HEK293 (cell line): Measurements from ENCODE around the gene YIPF2.
A peak's percentile ranks its signal among the peaks of the same experiment; 100 is the strongest.

Source experiments
- CTCF ChIA-PET: fragments of 350-600 bp; formaldehyde crosslinking; extraction: SDS; loops from one replicate; lab custom pipeline; 2021; ENCODE audit warnings: antibody characterized with exemption; lab: Yijun Ruan, JAX
- POLR2A ChIA-PET: fragments of 300-600 bp; formaldehyde crosslinking; extraction: SDS; loops from one replicate; lab custom pipeline; 2020; ENCODE audit warnings: antibody characterized with exemption, inconsistent platforms; lab: Yijun Ruan, JAX
- H3K27ac ChIP-seq: fragments of 200-500 bp; sonication (Bioruptor generic); 2 replicates; pipeline ENCODE4 v1.5.1; 2014; ENCODE audit warnings: low read depth, low read length, control low read depth, inconsistent platforms; ENCODE audit errors: extremely low read depth
- H3K36me3 ChIP-seq, 2 experiments: fragments of 200-500 bp in 1 of 2; sonication (Bioruptor generic) in 1 of 2; 1 replicate in 1 of 2; 2 replicates in 1 of 2; pipeline ENCODE4 v1.5.1; 2014 to 2017; ENCODE audit warnings: inconsistent platforms in 2 of 2, low read length in 2 of 2; ENCODE audit not compliant: control insufficient read depth in 2 of 2, insufficient read depth in 1 of 2
- H3K4me1 ChIP-seq: fragments of 200-500 bp; sonication (Bioruptor generic); 2 replicates; pipeline ENCODE4 v1.5.1; 2014; ENCODE audit warnings: mild to moderate bottlenecking, low read length, inconsistent platforms; ENCODE audit not compliant: control insufficient read depth, insufficient read depth
- H3K4me3 ChIP-seq: 2 replicates; pipeline ENCODE4 v1.5.1; 2011; ENCODE audit warnings: low read depth, mild to moderate bottlenecking, control low read depth, low read length, moderate library complexity
- H3K9me3 ChIP-seq: fragments of 200-500 bp; sonication (Bioruptor generic); 2 replicates; pipeline ENCODE4 v1.5.1; 2014; ENCODE audit warnings: low read depth, low read length, inconsistent platforms; ENCODE audit not compliant: control insufficient read depth, insufficient read depth
- HOXA7 ChIP-seq: sonication (generic); formaldehyde crosslinking; IDR thresholded peaks from 2 replicates; pipeline ENCODE4 v1.8.1; 2022; ENCODE audit warnings: missing genetic modification reagents, borderline replicate concordance
- IKZF3 ChIP-seq: fragments of 450-650 bp; IDR thresholded peaks from 2 replicates; pipeline ENCODE4 v1.5.0; 2018; ENCODE audit warnings: missing biosample characterization, mild to moderate bottlenecking, missing genetic modification characterization, moderate library complexity
- KLF8 ChIP-seq: fragments of 450-650 bp; formaldehyde crosslinking; IDR thresholded peaks from 2 replicates; pipeline ENCODE4 v1.5.1; 2016; ENCODE audit warnings: missing biosample characterization, missing genetic modification characterization
- PRDM1 ChIP-seq: fragments of 450-650 bp; formaldehyde crosslinking; IDR thresholded peaks from 2 replicates; pipeline ENCODE4; 2016; ENCODE audit warnings: missing biosample characterization, missing genetic modification characterization
- SCRT1 ChIP-seq: fragments of 450-650 bp; formaldehyde crosslinking; IDR thresholded peaks from 2 replicates; pipeline ENCODE4 v1.5.1; 2016; ENCODE audit warnings: missing biosample characterization, missing genetic modification characterization, borderline replicate concordance
- SCRT2 ChIP-seq: fragments of 450-650 bp; formaldehyde crosslinking; IDR thresholded peaks from 2 replicates; pipeline ENCODE4 v1.5.1; 2016; ENCODE audit warnings: missing biosample characterization, missing genetic modification characterization
- SP2 ChIP-seq: fragments of 450-650 bp; formaldehyde crosslinking; IDR thresholded peaks from 2 replicates; pipeline ENCODE4 v1.5.1; 2016; ENCODE audit warnings: missing biosample characterization, missing genetic modification characterization
- SP7 ChIP-seq: fragments of 450-650 bp; formaldehyde crosslinking; IDR thresholded peaks from 2 replicates; pipeline ENCODE4 v1.5.1; 2016; ENCODE audit warnings: missing biosample characterization, missing genetic modification characterization
- ZEB2 ChIP-seq: fragments of 450-650 bp; formaldehyde crosslinking; IDR thresholded peaks from 2 replicates; pipeline ENCODE4 v1.5.1; 2016; ENCODE audit warnings: missing biosample characterization, missing genetic modification characterization
- ZFHX2 ChIP-seq: fragments of 450-650 bp; formaldehyde crosslinking; conservative IDR thresholded peaks from 2 replicates; pipeline ENCODE4 v1.5.1; 2016; ENCODE audit warnings: missing biosample characterization, missing genetic modification characterization
- ZIC2 ChIP-seq: fragments of 450-650 bp; formaldehyde crosslinking; IDR thresholded peaks from 2 replicates; pipeline ENCODE4 v1.5.1; 2016; ENCODE audit warnings: missing biosample characterization, missing genetic modification characterization
- ZNF18 ChIP-seq: fragments of 450-650 bp; formaldehyde crosslinking; IDR thresholded peaks from 2 replicates; pipeline ENCODE4 v1.5.1; 2016; ENCODE audit warnings: missing biosample characterization, missing genetic modification characterization
- ZNF184 ChIP-seq: fragments of 450-650 bp; IDR thresholded peaks from 2 replicates; pipeline ENCODE4 v1.5.1; 2018; ENCODE audit warnings: missing biosample characterization, mild to moderate bottlenecking, missing genetic modification characterization
- ZNF239 ChIP-seq: fragments of 450-650 bp; formaldehyde crosslinking; IDR thresholded peaks from 2 replicates; pipeline ENCODE4 v1.5.1; 2016; ENCODE audit warnings: missing biosample characterization, missing genetic modification characterization
- ZNF302 ChIP-seq: fragments of 450-650 bp; formaldehyde crosslinking; IDR thresholded peaks from 2 replicates; pipeline ENCODE4 v1.5.1; 2016; ENCODE audit warnings: missing biosample characterization, missing genetic modification characterization, low read depth
- ZNF394 ChIP-seq: fragments of 450-650 bp; formaldehyde crosslinking; IDR thresholded peaks from 2 replicates; pipeline ENCODE4 v1.5.1; 2016; ENCODE audit warnings: missing biosample characterization, missing genetic modification characterization, mild to moderate bottlenecking, moderate library complexity, borderline replicate concordance
- ZNF513 ChIP-seq: fragments of 450-650 bp; IDR thresholded peaks from 2 replicates; pipeline ENCODE4 v1.5.1; 2018; ENCODE audit warnings: missing biosample characterization, missing genetic modification characterization
- ZNF558 ChIP-seq: fragments of 450-650 bp; formaldehyde crosslinking; IDR thresholded peaks from 2 replicates; pipeline ENCODE4 v1.5.1; 2016; ENCODE audit warnings: missing biosample characterization, missing genetic modification characterization
- ZNF560 ChIP-seq: fragments of 450-650 bp; formaldehyde crosslinking; IDR thresholded peaks from 2 replicates; pipeline ENCODE4 v1.5.1; 2017; ENCODE audit warnings: missing biosample characterization, missing genetic modification characterization, borderline replicate concordance
- ZNF571 ChIP-seq: fragments of 450-650 bp; formaldehyde crosslinking; IDR thresholded peaks from 2 replicates; pipeline ENCODE4 v1.5.0; 2017; ENCODE audit warnings: missing biosample characterization, missing genetic modification characterization
- ZNF600 ChIP-seq: fragments of 450-650 bp; formaldehyde crosslinking; IDR thresholded peaks from 2 replicates; pipeline ENCODE4 v1.5.1; 2016; ENCODE audit warnings: missing biosample characterization, missing genetic modification characterization
- ZNF645 ChIP-seq: fragments of 450-650 bp; formaldehyde crosslinking; IDR thresholded peaks from 2 replicates; pipeline ENCODE4; 2016; ENCODE audit warnings: missing biosample characterization, missing genetic modification characterization
- ZNF654 ChIP-seq: fragments of 450-650 bp; formaldehyde crosslinking; IDR thresholded peaks from 2 replicates; pipeline ENCODE4 v1.5.1; 2016; ENCODE audit warnings: low read depth, missing biosample characterization, missing genetic modification characterization
- ZNF664 ChIP-seq: fragments of 450-650 bp; formaldehyde crosslinking; IDR thresholded peaks from 2 replicates; pipeline ENCODE4 v1.5.1; 2016; ENCODE audit warnings: missing biosample characterization, missing genetic modification characterization
- ZNF747 ChIP-seq: fragments of 450-650 bp; formaldehyde crosslinking; IDR thresholded peaks from 2 replicates; pipeline ENCODE4 v1.5.1; 2016; ENCODE audit warnings: missing biosample characterization, missing genetic modification characterization
- ZNF785 ChIP-seq: fragments of 450-650 bp; formaldehyde crosslinking; IDR thresholded peaks from 2 replicates; pipeline ENCODE4 v1.5.1; 2016; ENCODE audit warnings: missing biosample characterization, missing genetic modification characterization
- ZSCAN30 ChIP-seq: fragments of 450-650 bp; IDR thresholded peaks from 2 replicates; pipeline ENCODE4 v1.5.1; 2018; ENCODE audit warnings: missing biosample characterization, mild to moderate bottlenecking, missing genetic modification characterization, moderate library complexity
- TF ChIP-seq, protein P1 (sequence below): fragments of 450-650 bp; formaldehyde crosslinking; IDR thresholded peaks from 2 replicates; pipeline ENCODE4 v1.5.1; 2016; ENCODE audit warnings: missing biosample characterization, missing genetic modification characterization
- TF ChIP-seq, protein P2 (sequence below): fragments of 450-650 bp; formaldehyde crosslinking; IDR thresholded peaks from 2 replicates; pipeline ENCODE4 v1.5.1; 2016; ENCODE audit warnings: missing biosample characterization, missing genetic modification characterization

Gene YIPF2

GRCh38 chr19:10892256-10892655 is 36.2 kb downstream of the YIPF2 start:
- TF ChIP-seq IKZF3 (peak; percentile 29; the same call in 1 of the 2 replicates), ZNF394 (tag by site-specific recombination) (peak; percentile 43; the same call in 1 of the 2 replicates), ZNF785 (tag by site-specific recombination) (no peak), ZNF600 (tag by site-specific recombination) (peak; percentile 75)
- TF ChIP-seq, protein P1, sequence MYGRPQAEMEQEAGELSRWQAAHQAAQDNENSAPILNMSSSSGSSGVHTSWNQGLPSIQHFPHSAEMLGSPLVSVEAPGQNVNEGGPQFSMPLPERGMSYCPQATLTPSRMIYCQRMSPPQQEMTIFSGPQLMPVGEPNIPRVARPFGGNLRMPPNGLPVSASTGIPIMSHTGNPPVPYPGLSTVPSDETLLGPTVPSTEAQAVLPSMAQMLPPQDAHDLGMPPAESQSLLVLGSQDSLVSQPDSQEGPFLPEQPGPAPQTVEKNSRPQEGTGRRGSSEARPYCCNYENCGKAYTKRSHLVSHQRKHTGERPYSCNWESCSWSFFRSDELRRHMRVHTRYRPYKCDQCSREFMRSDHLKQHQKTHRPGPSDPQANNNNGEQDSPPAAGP = no peak
- Histone ChIP-seq H3K9me3 (no peaks in the 10 kb centered on the region), H3K4me3 (no peak overlapping the region), H3K27ac (no peak overlapping the region), H3K4me1 (peaks cover 19% of the 10 kb centered on the region), H3K36me3 (no peaks in the 10 kb centered on the region; a peak in 1 of 3 replicates)
- CTCF ChIA-PET = interaction anchor here (1.0 to 1.5 kb wide), 2 partner anchors 11 to 45 kb away, joined by 3 read pairs; no protein-coding TSS in a partner anchor
- POLR2A ChIA-PET = no interaction called here

DNA sequence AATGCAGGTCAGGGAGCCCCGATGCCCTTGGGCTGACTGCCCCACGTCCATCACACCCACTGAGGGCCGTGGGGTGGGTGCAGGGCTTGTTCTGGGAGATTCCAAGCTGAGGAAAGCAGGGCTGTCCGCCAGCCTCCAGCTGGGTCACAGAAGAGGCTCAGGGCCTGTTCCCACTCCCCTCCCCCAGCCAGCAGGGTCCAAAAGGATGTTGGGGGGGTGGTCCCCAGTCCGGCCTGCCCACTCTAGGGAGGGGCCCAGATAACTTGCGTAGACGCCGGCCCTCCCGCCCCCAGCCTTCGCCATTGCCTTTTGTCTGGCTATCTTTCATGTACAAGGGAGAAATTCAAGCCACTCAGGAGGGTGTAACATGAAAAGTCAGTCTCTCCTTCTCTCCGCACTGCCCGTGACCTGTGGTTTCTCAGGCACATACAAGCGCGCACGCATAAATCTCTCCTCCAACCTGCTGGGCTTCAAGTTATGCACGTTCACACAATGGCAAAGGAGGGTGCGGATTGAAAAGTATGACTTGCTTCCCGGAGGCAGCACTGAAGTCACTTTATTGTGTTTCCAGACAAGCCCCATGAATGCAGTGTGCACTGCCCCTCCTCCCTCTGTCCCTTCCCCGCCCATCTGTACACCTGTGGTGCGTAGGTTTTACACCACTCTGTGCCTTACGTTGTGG is 36.9 kb downstream of the YIPF2 start:
- no peak overlapping the region for H3K27ac ChIP-seq
- CTCF ChIA-PET = interaction anchor here (1.1 kb wide), 1 partner anchor 56 kb away, joined by 4 read pairs; the partner anchor contains the start of gene TMED1
- TF ChIP-seq ZNF747 (tag by site-specific recombination) = no peak
- TF ChIP-seq, protein P1 = peak; percentile 71
- TF ChIP-seq ZNF571 (tag by site-specific recombination) = no peak
- peak; percentile 83; the same call in 1 of the 2 replicates for TF ChIP-seq SCRT1 (tag by site-specific recombination)
- no peak for TF ChIP-seq ZNF513
- no peak for TF ChIP-seq KLF8 (tag by site-specific recombination)
- TF ChIP-seq ZNF654 (tag by site-specific recombination) = no peak
- no peak for TF ChIP-seq ZNF558 (tag by site-specific recombination)
- no peak for TF ChIP-seq HOXA7 (CRISPR knock-in tag)
- TF ChIP-seq SP2 (tag by site-specific recombination) = peak; percentile 31
- peak; percentile 70; the same call in 1 of the 2 replicates for TF ChIP-seq ZNF18 (tag by site-specific recombination)
- TF ChIP-seq ZNF239 = no peak
- no peak for TF ChIP-seq ZNF645 (tag by site-specific recombination)
- TF ChIP-seq ZNF184 (tag by site-specific recombination) = no peak
- peak; percentile 74 for TF ChIP-seq SCRT2
- peak; percentile 52; the same call in 1 of the 2 replicates for TF ChIP-seq PRDM1
- TF ChIP-seq ZNF560 (tag by site-specific recombination) = no peak
- no peak for TF ChIP-seq ZNF664 (tag by site-specific recombination)
- peak; percentile 68 for TF ChIP-seq ZNF600 (tag by site-specific recombination)
- TF ChIP-seq, protein P2, sequence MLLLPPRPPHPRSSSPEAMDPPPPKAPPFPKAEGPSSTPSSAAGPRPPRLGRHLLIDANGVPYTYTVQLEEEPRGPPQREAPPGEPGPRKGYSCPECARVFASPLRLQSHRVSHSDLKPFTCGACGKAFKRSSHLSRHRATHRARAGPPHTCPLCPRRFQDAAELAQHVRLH (tag by site-specific recombination) = no peak
- no peak for TF ChIP-seq ZEB2 (tag by site-specific recombination)
- peak; percentile 56 for TF ChIP-seq ZIC2 (tag by site-specific recombination)
- 0 out of 2 replicates have a peak, but pooled peaks have one; percentile 21 for TF ChIP-seq ZFHX2 (tag by site-specific recombination)
- no peak for TF ChIP-seq ZSCAN30
- TF ChIP-seq ZNF302 (tag by site-specific recombination) = no peak
- TF ChIP-seq SP7 (tag by site-specific recombination) = peak; percentile 70

More for the DNA sequence above, 36.9 kb downstream of the YIPF2 start:
- POLR2A ChIA-PET = interaction anchor here (0.5 kb wide), 1 partner anchor 38 kb away, joined by 4 read pairs; no protein-coding TSS in a partner anchor
- H3K4me1 ChIP-seq = peaks cover 14% of the 10 kb centered on the region
- H3K4me3 ChIP-seq = no peak overlapping the region
- H3K36me3 ChIP-seq = no peaks in the 10 kb centered on the region; a peak in 1 of 3 replicates
- H3K9me3 ChIP-seq = no peaks in the 10 kb centered on the region
